ENCODE measurements around the gene PTPRB.

PTPRB gene

DNA sequence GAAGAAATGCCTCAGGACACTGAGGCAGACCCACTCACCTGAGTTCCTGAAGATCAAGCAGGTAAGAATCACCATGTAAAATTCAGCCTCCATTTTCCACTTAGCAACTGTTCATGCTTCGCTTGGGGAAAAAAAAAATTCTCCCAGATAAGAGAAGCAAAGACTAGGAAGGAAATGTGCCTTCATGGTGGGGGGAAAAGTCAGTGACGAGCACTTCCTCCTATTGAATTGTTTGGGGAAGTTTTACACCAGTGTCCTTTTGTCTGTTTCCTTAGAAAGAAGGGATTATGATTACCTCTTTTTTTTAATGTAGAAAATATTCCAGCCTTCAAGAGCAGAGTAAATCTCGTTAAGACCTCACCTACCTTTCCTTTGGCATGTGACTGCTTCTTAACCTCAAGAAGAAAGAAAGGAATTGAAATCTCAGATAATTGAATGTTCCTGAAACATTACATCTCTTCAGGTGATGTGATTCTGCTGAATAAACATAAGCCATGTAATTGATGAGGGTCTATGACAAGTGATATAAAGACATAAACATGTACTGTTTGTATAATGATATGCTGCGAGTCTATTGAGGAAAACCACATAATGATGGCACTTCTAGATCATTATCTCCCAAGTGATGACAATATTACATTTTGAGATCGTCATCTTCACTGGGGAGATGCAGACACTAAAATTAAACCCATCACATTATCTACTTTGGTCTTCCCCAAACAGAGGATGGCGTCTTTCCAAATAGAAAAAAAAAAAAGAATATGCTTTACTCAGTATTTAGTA lies at the start of gene PTPRB:
Gene PTPRB, minus strand, starts transcription at position 127 of the 783 bp plus-strand sequence. Its CDS starts 34 bp downstream, at position 93.
- peak in 1 of 2 donors; percentile 2 for DNase-seq

DNA sequence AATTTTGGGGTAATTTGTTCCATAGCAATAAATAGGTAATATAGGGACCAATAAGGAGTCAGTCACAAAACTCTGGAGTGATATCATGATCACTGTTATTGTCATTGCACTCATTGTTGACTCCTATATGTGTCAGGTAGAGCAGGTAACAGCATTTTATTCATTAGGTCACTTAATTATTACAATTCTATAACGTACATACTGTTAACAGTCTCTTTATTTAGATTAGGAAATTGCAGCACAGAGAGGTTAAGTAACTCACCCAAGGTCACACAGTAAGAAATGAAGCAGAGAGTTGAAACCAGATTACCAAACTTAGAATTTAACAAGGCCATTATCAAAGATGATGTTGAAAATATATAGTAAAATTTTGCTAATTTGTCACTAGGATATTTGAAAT lies 49.7 kb upstream of the PTPRB start:
- no peak for DNase-seq

GRCh38 chr12:70686299-70686698 lies 49.1 kb upstream of the PTPRB start:
- DNase-seq, result no peak

- DNase-seq, result no peak
These were observed 46.7 kb upstream of the PTPRB start for GRCh38 chr12:70683976-70684375.

- DNase-seq, result no peak
These were observed 34.5 kb upstream of the PTPRB start for GRCh38 chr12:70671698-70672097.

DNA sequence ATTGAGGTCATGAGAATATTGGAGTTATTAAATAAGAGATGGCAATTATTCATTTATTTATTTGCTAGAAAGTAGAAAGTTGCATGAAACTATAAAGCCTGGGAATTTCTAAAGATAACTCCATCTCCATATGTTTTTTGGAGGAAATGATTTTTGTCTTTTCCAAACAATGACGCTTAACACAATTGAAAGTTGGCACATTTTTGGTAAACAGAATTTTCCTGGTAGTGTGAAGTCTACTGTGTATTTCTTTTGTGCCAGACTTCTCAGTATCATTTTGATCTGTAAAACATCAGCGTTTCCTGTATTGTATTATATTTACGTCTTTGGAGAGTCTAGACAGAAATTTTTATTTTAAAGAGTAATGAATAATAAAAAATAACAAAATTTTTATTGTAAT lies 33.7 kb upstream of the PTPRB start:
- DNase-seq, result no peak

- DNase-seq, result no peak
These were observed 30.0 kb upstream of the PTPRB start for GRCh38 chr12:70667253-70667652.

- no peak for DNase-seq
These were observed 29.1 kb upstream of the PTPRB start for GRCh38 chr12:70666364-70666763.

GRCh38 chr12:70664465-70664881 lies 27.2 kb upstream of the PTPRB start:
- DNase-seq, result no peak

- DNase-seq, result no peak
These were observed 26.6 kb upstream of the PTPRB start for GRCh38 chr12:70663838-70664237.

- peak; percentile 6 to 39 for DNase-seq
These were observed 24.4 kb upstream of the PTPRB start for GRCh38 chr12:70661466-70662161.

- DNase-seq, result peak in 1 of 2 donors; percentile 8
These were observed 23.5 kb upstream of the PTPRB start for GRCh38 chr12:70660620-70661219.

DNA sequence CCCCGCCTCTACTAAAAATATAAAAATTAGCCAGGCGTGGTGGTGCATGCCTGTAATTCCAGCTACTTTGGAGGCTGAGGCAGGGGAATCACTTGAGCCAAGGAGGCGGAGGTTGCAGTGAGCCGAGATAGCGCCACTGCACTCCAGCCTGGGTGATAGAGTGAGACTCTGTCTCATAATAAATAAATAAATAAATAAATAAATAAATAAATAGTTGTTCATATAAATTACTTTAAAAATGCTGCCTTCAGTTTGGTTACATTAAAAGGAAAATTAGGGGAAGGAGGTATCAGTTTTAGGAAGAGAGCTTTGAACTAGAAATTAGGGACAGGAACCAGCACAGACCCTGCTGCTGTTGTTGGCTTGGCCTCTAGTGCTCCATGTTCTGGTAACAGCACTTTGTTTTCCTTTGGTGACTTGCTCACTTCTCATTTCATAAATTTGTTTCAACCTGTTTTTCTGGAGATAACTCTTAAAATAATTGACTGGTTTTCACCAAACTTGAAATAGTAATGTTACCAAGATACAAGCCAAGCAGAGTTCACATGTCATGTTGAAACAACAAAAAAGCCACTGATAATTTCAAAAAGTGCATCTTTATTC lies 22.9 kb upstream of the PTPRB start:
- no peak for DNase-seq

DNA sequence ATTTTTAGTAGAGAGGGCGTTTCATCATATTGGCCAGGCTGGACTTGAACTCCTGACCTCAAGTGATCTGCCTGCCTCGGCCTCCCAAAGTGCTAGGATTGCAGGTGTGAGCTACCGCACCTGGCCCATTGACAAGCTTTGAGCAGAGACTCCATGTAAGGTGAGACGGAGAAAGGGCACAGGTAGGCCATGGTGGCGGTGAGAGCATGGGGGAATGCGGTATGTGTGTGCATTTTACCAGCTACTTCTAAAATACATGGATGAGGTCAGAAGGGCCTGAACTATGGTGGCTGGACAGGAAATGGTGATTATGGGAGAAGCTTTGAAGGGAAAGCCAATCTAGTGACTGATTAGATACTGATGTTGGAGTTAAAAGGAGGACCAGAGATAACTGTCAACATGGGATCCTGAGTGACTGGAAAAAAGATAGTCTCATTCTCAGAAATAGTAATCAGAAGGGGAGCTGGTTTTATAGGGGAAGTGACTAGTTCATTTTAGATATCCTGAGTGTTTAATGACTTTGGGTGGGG lies 21.9 kb upstream of the PTPRB start:
- DNase-seq, result no peak

DNA sequence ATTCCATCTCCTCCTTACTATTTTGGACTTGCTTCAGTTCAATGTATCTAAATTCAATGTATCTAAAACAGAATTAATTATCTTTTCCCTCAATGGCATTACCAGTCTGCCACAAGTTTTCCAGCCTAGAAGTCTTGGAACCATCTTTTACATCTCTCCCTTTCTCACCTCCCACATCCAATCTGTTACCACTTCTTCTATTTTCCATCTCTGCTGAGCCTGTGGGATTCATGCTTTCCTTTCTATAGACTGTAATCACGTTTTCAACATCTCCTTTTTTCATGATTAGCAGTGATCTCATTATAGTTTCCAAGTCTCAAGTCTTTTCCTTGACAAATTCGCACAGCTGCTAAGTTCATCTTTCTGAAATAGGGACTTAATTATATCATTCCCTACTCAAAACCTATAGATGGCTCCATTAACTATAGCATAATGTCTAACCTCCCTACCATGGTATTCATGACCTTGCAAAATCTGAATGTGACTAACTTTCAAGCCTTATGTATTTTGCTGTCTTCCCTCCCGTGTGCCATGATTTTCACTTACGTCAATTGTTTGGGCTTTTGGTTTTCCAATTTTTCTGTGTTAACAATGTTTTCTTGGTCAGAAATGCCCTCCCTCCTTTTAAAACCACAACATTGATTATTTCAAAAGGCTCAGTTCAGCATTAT lies 20.5 kb upstream of the PTPRB start:
- DNase-seq, result no peak

GRCh38 chr12:70652451-70652850 lies 15.2 kb upstream of the PTPRB start:
- no peak for DNase-seq

- DNase-seq, result no peak
These were observed 11.6 kb upstream of the PTPRB start for GRCh38 chr12:70648831-70649230.

DNA sequence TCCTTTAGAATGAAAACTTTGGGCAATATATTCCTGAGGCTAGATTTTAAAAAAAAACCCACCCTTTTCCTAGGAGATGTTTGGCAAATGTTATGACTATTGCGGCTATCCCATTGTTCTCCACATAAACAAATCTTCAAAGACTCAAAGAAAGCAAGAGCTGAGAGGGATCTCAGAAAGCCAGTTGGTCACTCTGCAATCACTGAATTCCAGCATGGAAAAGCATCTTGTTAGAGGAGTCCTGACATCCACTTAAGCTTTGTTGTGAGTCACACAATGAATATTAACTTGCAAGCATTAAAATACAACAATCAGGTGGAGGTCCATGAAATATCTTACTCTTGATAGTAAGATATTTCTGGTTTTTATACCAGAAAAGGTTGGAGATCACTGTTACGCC lies 11.0 kb upstream of the PTPRB start:
- no peak for DNase-seq

DNA sequence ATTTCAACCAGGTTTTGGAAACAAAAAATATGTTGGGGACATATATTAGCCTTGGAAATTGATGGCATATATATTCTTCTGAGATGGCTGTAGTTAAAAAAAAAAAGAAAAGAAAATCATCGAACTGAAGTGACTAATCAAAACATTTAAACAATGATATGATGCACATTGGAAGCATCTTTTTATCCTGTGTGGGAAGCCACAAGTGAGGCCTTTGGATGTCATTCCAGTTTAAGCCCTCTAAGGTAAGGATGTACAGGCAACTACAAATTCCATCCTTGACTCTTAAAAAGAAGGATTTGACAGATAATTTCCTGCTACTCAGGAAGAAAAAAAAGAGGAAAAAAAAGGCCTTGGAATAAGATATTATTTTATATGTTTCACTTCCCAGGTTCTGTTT lies 9.6 kb upstream of the PTPRB start:
- no peak for DNase-seq

GRCh38 chr12:70645494-70646317 lies 8.5 kb upstream of the PTPRB start:
- no peak for DNase-seq

DNA sequence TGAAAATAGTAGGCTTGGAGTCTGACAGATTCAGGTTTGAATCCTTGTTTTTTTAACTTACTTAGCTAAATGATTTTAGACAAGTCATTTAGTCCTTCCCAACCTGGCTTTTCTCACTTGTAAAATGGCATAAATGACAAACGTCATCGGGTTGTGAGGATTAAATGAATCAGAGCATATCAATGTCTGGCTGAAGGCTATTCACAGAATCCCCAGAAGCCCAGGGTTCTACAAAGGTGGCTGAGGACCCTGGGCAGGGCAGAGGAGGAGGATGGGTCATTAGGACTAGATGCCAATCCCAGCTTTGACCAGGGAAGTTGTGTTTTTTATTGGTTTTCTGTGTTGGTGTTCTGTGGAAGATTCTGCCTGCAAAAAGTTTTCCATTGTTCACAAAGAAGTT lies 7.6 kb upstream of the PTPRB start:
- DNase-seq, result no peak

GRCh38 chr12:70643939-70644338 lies 6.7 kb upstream of the PTPRB start:
- DNase-seq, result no peak
